GM11168 (cell line): Measurements from ENCODE around the gene FCRL6.

Experiments
- in situ Hi-C: fragments of 300-500 bp; cut with MboI; formaldehyde crosslinking; loops from one replicate; pipeline ENCODE4 v1.12.0; 2022; ENCODE audit warnings: low sequenced_read_pairs; ENCODE audit not compliant: unreplicated experiment

FCRL6 gene, protein sequence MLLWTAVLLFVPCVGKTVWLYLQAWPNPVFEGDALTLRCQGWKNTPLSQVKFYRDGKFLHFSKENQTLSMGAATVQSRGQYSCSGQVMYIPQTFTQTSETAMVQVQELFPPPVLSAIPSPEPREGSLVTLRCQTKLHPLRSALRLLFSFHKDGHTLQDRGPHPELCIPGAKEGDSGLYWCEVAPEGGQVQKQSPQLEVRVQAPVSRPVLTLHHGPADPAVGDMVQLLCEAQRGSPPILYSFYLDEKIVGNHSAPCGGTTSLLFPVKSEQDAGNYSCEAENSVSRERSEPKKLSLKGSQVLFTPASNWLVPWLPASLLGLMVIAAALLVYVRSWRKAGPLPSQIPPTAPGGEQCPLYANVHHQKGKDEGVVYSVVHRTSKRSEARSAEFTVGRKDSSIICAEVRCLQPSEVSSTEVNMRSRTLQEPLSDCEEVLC

DNA sequence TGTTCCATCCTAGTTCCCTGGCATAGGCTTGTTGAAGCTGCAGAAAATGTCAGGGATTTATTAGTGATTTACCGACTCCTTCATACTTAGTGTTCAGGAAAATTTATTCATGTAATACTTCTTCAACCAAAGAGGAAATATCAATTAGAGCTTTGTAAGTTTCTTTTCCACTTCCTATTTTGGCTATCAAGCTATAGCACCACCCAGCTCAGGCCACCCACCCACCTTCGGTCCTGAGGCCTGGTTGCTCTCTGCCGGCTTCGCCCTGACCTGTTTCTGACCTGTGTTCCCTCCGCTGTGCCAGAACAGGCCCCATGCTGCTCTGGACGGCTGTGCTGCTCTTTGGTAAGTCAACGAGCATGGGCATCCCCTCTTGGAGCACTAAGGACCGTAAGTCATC is at the start of gene FCRL6:
Gene FCRL6 (plus strand): TSS at position 250 of the 400 bp plus-strand sequence. CDS start 65 bp downstream, at position 315.
- in situ Hi-C loops: no loop called here

DNA sequence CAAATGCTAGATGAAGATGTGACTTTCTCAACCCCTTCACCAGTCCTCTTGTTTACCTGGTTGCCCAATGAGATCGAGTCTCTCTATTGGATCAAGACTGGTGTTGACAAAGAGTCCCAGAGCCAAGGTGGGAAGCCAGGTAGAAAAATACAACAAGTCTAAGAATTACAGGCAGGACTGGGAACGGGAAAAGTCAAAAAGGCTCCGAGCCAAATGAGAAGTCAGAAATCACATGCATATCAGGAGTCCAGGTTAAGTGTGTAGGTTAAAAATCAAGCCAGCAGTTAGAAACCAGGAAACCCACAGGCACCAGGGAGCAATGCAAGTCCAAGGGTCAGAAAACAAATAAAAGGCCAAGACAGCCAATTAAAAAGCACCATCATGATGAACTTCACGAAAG is 48.8 kb upstream of the FCRL6 start:
- in situ Hi-C loops: no loop called here

DNA sequence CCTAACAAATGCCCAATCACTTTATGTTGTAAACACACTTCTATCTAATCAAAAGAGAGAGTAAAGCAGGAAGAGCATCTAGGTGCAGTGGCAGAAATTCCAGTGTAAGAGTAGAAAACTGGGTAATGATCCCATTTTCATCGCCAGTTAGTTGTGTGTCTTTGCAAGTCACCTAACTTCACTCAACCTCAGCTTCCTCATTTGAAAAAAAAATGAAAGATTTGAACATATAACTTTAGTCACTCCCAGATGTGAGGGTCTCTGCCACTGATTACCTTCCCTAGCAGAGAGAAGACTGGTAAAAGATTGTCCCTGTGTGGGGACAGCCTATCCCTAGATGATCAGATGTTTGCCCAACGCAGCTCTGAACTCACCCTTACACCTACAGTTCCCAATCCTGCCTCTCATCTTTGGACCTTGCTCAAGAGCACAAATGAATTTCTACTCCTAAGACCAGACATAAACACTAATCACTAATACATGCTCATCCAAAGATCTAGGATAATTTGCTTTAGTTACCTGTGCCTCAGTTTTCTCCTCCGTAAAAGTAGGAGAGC is 46.6 kb upstream of the FCRL6 start:
- in situ Hi-C loops: no loop called here

DNA sequence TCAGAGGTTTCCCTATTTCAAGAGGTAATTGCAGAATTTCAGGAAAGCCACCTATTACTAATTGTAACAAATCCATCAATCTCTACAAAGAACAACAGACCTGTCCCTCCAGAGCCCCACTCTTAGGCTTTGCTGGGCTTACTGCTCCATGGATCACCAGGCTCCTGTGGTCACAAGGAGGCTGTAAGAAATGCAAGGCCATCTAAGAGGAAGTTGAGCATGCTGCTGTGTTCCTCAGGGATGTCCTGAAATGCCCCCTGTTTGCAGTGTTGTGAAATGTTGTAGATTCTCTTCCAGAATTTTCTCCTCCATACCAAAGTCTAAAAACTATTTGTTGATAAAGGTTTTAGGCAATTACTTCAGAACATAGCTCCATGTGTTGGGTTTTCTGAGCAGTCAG is 45.8 kb upstream of the FCRL6 start:
- in situ Hi-C loops: no loop called here

DNA sequence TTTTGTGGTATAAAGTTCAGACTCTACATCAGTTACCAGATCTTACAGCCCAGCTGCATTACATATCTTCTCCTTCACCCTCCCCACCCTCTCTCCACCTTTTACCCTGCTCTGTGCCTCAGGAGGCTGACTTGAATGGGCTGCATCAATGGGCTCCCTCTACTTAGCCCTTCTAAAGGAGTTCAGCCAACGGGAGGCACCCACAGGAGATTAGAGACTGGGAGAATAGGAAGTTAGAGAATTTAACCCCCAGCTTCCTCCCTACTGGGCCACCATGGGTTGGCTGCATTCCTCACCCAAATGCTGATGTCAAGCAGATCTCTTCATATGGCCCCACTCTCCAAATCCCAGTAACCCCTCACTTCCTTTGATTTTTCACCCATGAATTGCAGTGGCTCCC is 38.5 kb upstream of the FCRL6 start:
- in situ Hi-C loops: no loop called here

DNA sequence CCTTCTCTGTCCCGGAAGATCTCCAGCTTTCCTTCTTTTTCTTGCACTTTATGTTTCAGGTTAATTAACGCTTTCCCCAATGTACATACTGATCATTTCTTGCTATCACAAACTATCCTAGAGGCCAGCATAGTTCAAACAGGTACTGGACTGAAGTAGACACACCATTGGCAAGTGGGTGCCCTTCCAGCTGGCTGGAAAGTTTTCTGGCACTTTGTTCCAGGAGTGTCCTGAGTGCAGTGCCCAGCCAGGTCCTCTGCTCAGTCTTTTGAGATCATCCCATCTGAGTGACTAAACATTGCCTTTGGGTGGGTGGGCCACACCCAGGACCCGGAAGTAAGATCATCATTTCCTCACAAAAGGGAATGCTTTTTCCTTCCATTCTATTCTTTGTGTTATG is 36.4 kb upstream of the FCRL6 start:
- in situ Hi-C loops: no loop called here

DNA sequence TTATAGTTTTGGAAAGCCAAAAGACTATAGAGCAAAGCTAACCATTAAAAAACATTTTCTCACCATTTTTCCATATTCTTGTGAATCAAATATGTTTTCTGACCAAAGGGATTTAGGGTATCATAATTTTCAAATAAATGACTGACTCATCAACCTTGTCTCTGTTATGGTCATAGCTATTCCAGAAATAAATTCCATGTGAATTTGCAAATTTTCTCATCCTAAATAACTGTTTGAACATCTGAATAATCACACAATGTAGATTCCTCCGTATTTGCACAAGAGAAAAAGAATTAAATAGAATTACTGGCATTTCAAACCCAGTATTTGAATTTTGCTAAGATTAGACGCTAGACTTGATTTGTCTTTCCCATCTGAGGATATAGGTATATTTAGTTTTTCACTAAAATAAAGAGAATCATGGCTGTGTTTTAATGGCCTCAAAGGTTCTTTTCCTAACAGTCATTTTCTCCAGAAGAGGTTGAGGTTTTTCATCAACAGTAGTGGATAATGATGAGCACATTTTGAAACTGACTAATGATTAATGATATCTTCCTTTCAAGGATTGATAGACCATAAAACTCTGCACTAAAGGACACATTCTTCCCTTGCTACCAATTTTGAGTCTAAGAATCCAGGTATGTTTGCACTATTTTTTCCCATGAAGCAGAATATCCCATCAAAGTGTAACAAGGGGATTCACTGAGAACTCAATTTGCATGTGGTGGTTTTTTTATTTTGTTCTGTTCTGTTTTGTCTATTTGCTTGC is 30.8 kb upstream of the FCRL6 start:
- in situ Hi-C loops: no loop called here

DNA sequence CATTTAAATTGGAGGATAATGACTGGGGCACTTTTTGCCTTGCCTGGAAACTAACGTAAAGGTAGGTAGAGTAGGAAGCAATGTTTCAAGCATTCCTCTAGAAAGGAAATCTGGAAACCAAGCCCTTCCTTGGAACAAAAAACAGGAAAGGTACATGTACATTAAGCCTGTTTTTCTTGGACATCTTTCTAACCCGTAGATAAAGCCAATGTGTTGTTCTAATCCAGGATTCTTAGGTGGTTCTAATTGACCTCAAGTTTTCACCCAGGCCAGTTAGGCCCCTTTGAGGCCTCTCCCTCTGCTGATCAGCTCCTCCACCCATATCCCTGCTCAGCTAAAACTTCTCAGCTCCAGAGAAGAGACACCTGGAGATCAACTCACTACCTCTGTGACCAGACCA is 27.7 kb upstream of the FCRL6 start:
- in situ Hi-C loops: no loop called here

DNA sequence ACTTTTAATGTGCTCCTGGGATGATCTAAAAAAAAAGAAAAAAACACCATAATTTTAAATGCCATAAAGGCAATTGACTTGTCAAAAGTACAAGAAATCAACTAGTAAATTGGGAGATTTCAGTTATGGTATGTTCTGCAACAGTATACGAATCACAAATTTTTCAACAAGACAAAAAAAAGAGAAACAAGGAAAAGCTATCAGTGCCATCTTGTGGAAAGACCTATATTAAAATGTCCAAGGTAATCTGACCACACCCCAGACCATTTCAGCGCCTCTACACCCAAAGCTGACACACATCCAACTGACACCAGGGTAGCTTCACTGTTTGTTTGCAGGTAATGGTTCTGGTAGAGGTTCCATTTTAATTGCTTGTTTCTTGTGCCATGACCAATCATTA is 26.4 kb upstream of the FCRL6 start:
- in situ Hi-C loops: no loop called here

DNA sequence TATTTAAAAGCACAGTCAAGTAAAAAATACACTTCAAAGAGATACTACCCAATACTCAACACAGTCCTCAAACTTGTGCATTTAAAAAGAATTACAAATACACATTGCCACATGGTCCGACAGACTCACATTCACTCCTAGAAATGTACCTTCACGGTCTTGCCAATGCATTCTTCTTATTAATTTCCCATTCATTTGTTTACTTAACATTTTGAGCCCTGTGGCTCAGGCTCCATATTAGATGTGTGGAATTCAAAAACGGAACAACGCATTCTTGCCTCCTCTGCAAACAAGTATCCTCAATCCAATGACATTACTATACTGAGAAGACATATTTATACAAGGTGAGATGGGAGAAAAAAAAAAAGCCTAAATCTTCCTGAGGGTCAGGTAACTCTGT is 23.9 kb upstream of the FCRL6 start:
- in situ Hi-C loops: no loop called here

DNA sequence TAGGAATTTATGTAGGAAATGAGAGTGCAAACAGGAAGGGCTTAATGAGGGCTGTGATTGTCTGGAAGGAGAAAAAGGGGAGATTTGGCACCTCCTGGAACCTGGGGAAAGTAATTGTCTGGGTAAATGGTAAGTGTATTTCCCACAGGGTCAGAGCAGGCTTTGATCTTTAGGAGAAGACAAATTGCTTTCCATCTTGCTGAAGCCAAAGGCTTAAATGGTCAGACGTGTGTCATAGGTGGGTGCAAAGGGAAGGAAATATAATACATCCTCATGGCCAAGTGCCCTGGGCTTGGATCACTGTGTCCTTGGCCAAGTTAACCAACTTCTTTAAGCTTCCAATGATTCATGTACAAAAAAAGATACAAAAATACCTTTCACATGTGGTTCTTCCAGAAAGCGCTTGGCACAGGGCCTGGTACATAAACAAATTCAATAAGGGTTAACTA is 22.7 kb upstream of the FCRL6 start:
- in situ Hi-C loops: no loop called here

DNA sequence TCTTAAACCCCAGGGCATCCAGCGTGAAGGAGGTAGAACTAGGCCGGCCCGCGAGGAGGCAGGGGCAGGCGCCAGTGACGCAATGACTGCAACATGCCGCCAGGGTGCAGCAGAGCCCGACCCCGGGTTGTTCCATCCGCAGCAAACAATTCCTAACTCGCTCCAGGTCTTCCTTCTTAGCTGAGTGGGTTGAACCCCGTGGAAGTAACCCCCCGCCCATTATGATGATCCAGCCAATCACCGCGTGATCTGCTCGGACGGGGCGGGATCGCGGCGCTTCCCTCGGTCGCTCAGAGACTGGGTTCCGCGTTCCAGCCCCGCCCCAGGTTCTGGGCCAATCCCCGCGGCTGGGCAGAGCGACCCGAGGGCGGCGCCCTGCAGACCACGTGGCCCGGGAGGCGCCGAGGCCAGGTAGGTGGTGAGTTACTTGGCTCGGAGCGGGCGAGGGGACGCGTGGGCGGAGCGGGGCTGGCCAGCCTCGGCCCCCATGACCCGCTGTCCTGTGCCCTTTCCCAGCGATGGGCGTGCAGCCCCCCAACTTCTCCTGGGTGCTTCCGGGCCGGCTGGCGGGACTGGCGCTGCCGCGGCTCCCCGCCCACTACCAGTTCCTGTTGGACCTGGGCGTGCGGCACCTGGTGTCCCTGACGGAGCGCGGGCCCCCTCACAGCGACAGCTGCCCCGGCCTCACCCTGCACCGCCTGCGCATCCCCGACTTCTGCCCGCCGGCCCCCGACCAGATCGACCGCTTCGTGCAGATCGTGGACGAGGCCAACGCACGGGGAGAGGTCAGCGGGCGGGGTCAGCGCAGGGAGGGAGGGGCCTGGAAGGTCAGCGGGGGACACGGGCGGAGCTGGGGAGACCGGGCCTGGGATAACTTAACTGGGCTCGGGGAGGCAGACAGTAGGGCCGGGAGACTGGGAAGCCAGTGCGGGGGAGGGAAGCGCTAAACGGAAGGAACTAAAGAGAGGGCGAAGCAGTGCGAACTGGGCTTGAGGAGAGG is 21.3 kb upstream of the FCRL6 start, which contains the start of gene DUSP23:
Gene DUSP23 (plus strand): TSS at position 380 of the 1,000 bp plus-strand sequence. CDS start 139 bp downstream, at position 519.
- in situ Hi-C loops: no loop called here

DNA sequence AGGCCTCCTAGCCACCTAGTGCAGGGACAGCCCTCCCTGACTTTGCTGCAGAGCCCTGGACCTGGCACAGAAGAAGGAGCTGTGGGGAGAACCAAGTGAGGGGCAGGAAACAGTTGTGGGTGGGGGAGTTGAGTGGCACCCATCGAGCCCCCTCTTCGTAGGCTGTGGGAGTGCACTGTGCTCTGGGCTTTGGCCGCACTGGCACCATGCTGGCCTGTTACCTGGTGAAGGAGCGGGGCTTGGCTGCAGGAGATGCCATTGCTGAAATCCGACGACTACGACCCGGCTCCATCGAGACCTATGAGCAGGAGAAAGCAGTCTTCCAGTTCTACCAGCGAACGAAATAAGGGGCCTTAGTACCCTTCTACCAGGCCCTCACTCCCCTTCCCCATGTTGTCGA is 20.2 kb upstream of the FCRL6 start:
- in situ Hi-C loops: no loop called here

DNA sequence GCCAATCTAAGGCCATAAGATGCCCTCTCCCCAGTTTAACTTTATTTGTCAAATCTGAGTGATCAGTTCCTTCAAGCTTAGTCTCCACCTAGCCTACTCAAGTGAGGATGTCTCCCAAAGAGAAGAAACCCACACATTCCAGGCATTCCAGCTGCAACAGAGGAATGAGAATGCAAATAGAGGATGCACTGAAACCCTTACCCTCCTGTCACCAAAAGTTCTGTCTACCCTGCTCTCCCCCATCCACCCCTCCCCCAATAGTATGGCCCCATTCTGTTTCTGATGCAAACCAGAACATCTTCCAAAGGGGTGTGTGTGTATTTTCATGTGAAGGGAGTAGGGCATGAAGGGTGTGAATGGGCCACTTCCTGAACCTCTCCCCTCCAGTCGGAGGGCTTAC is 18.4 kb upstream of the FCRL6 start:
- in situ Hi-C loops: no loop called here

DNA sequence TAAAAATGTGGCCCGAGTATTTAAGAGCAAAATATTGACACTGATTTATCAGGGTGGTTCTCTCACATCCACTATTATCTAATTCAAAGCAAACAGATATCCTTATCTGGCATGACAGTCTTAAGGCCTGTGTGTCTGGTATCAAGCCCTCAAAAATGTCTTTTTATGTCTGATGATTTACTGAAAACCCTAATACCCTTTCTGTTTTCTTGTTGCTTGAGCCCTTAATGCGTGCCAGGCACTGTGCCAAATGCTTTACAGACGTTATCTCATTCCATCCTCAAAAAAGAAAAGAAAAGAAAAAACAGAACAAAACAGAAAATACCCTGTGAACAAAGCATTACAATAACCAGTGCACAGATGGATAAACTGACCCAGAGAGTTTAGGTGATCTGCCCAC is 15.7 kb upstream of the FCRL6 start:
- in situ Hi-C loops: no loop called here

DNA sequence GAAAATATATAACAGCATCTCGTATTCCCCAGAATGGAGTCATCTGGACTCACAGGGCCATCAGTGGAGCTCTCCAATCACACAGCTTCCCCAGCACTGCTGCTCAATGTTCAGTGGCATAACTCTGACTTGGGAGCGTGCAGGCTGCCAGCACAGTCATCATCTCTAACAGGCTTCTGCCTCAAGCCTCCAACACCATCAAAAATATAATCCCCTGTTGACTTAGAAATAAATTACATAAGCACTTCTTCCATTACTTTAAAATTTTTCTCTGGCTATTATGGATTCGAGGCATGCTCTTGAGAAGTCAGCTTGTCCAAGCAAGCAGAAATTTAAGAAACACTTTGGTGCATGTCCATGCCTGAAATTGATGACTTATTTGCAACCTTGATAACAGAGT is 15.2 kb upstream of the FCRL6 start:
- in situ Hi-C loops: no loop called here

DNA sequence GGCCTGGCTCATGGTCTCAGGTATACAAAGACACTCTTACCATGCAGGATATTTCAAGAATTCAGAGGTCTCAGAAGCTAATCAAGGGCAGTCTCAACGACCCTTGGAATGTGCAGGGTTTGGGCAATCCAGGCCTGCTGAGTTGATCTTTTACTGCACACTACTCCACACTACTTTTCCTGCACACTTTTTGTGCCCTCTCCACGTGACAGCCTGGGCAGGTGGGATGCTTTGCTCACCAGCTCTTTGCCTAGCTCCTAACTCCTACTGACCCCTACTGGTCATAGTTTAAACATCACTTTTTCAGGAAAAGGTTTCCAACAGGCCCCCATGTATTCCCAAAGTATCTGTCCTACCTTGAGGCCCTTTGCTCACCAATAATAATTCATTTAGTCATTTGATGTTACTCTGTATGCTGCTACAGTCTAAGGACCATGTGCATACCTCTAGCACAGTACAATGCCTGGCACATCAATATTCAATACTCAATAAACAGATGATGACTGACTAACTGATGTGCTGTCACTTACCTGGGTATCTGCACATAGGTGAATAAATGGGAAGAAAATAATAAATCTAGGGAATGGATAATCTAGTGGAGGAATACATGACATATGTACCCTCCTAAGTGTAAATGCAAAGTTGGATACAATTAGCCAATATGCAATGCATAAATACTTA is 11.8 kb upstream of the FCRL6 start:
- in situ Hi-C loops: loop anchor here (10.0 kb wide), 1 partner anchor 214 kb away; no protein-coding TSS in a partner anchor

DNA sequence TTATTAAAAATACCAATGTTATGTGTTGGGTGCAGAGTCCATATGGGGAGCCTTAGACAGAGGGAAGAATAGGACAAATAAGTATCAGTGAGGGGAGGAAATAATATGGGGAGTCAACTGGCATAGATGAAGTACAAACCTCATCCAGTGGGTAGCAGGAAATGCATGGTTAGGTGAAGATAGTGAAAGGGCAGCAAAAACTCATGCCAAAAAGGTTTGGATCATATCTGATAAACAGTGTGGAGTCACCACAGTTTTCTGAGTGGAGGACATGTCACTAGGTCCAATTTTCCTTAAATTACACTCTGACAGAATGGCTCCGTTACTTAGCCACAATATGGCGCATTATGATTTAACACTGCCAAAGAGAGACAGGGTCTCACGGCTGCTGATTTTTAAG is 11.1 kb upstream of the FCRL6 start:
- in situ Hi-C loops: loop anchor here (10.0 kb wide), 1 partner anchor 214 kb away; no protein-coding TSS in a partner anchor

DNA sequence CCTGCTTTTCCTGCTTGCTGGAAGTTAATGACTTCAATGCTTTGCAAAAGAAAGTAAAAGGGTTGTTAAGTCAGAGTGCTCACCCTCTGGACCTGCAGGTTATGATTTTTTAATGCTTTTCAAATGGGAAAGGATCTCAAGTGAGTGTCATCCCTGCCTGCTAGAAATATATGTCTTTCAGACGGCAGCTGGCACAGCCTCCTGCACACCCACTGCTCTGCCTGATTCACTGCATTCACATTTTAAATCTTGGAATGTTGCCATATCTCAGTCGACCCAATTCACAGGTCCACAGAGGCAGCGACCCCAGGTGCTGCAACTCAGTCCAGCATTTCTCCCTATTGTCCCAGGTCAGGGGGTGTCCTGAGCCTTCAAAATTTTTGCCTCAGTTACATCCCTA is 10.7 kb upstream of the FCRL6 start:
- in situ Hi-C loops: loop anchor here (10.0 kb wide), 1 partner anchor 213 kb away; no protein-coding TSS in a partner anchor
